Fibroblast of mammary gland (primary cell): ENCODE measurements around the gene PPP1R1B.

Source experiments
- DNase-seq: peaks from one replicate; pipeline ENCODE4 v3.0.0-alpha.2; 2010; ENCODE audit warnings: low read depth
- H3K4me3 ChIP-seq: 2 replicates; pipeline ENCODE4 v1.5.1; 2011; ENCODE audit warnings: low read depth, mild to moderate bottlenecking, low read length, moderate library complexity; ENCODE audit not compliant: control insufficient read depth
- CTCF ChIP-seq: conservative IDR thresholded peaks from 2 replicates; pipeline ENCODE4 v1.5.1; 2011; ENCODE audit warnings: low read depth, low read length, inconsistent platforms; ENCODE audit not compliant: control insufficient read depth, insufficient read depth

PPP1R1B gene

GRCh38 chr17:39628655-39629493 is 2.1 kb downstream of the PPP1R1B start:
- no peak for DNase-seq
- TF ChIP-seq CTCF: no peak
- H3K4me3 ChIP-seq: no peak overlapping the region

GRCh38 chr17:39629494-39629880 is 2.7 kb downstream of the PPP1R1B start:
- no peak overlapping the region for H3K4me3 ChIP-seq
- no peak for DNase-seq
- TF ChIP-seq CTCF: no peak

GRCh38 chr17:39629898-39630297 is 3.1 kb downstream of the PPP1R1B start:
- TF ChIP-seq CTCF: no peak
- H3K4me3 ChIP-seq: no peak overlapping the region
- DNase-seq: no peak

GRCh38 chr17:39631403-39631802 is 4.7 kb downstream of the PPP1R1B start:
- DNase-seq: no peak
- no peak overlapping the region for H3K4me3 ChIP-seq
- TF ChIP-seq CTCF: no peak

- H3K4me3 ChIP-seq: no peak overlapping the region
- TF ChIP-seq CTCF: no peak
- DNase-seq: no peak
These were observed 5.6 kb downstream of the PPP1R1B start for GRCh38 chr17:39632153-39632941.

- no peak for DNase-seq
- H3K4me3 ChIP-seq: no peak overlapping the region
- TF ChIP-seq CTCF: no peak
These were observed 6.9 kb downstream of the PPP1R1B start for GRCh38 chr17:39633570-39634183.
